DMS114 treated with DMSO at 0.1 percent for 48 hours (cell line): Measurements from ENCODE around the gene PLEKHM1.
"Not testable (repeated sequence)": the region's sequence is repeated elsewhere in the genome, so short reads cannot be mapped to it uniquely, and the experiment has no call there.

Experiments used
- DNase-seq: peaks from one replicate; lab custom pipeline; 2025; ENCODE audit not compliant: unreplicated experiment; lab: John Stamatoyannopoulos, UW

The PLEKHM1 gene

DNA sequence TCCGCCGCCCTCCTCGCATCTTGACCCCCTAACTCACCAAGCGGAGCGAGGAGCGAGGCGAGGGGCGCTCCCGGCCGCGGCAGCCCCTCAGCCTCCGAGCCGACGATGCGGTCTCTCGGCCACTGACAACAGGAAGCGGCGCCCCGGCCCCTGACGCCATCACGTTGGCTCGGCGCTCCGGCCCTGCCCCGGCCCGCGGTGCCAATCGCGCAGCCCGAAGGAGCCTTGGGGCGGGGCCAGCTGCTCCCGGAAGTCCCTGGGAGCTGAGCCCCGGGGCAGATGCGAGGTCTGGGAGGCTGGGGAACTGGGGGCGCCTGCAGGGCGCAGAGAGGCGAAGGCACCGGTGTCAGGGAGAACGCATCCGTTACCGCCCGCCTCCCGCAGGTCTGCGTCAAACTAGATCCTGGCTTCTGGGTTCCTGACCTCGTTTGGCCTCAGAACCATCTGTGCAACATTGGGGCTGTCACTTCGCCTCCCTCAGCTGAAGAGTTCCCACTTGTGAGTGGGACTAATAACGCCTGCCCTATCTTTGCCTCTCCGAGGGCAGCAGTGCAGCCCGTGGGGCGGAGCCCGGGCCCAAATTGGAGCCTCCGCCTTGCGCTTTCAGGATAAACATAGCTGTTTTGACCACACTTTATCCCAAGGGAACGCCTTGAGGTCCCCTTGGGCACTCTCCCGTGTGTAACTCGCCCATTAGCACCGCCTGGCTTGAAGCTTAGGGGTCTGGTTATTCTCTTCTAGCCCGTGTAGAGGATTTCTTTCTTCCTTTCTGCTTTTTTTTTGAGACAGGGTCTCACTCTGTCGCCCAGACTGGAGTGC, at the start of gene PLEKHM1:
Gene PLEKHM1, minus strand, starts transcription at position 107 of the 819 bp plus-strand sequence. CDS start 8,237 bp downstream, outside the sequence.
- DNase-seq = peak; percentile 16

DNA sequence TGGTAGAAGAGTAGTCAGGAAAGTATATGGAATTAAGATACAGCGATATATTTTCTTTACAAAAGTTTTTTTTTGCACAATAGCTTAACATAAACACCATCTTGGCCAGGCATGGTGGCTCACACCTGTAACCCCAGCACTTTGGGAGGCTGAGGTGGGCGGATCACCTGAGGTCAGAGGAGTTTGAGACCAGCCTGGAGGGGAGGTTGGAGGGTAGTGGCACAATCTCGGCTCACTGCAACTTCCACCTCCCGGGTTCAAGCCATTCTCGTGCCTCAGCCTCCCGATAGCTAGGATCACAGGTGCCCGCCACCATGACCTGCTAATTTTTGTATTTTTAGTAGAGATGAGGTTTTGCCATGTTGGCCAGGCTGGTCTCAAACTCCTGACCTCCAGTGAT, 47.6 kb upstream of the PLEKHM1 start:
- not testable (repeated sequence) for DNase-seq

DNA sequence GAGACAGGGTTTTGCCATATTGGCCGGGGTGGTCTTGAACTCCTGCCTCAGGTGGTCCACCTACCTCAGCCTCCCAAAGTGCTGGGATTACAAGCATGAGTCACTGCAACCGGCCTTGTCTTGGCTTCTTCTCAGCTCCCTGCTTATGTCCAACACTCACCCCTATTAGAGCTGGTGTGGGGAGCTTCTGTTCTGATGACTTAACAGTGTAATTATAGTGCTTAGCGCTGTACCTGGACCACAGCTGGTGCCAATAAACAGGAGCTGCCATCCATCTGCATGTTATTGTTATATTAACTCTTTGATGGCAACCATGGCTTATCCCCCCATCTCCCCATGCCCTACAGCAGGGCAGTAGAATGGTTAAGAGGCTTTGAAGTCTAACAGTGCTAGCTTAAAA, 15.6 kb upstream of the PLEKHM1 start:
- not testable (repeated sequence) for DNase-seq

DNA sequence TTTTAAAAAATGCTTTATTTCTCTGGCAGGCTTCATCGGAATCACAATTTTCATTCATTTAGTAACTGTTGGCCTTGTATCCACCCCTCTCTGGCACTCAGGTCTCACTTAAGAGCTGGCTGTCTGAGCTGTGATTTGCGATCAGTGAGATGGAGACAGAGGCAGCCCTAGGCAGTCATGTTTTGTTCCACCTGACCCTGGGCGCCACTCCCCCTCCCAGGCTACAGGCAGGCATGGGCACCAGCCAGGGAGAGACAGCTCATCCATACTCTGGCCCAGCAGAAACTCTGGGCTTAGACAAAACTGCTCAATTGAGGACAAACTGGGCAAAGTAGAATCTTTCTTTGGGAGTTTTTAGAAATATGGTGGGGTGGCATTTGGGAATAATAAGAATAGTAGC, 14.7 kb upstream of the PLEKHM1 start:
- DNase-seq = not testable (repeated sequence)

DNA sequence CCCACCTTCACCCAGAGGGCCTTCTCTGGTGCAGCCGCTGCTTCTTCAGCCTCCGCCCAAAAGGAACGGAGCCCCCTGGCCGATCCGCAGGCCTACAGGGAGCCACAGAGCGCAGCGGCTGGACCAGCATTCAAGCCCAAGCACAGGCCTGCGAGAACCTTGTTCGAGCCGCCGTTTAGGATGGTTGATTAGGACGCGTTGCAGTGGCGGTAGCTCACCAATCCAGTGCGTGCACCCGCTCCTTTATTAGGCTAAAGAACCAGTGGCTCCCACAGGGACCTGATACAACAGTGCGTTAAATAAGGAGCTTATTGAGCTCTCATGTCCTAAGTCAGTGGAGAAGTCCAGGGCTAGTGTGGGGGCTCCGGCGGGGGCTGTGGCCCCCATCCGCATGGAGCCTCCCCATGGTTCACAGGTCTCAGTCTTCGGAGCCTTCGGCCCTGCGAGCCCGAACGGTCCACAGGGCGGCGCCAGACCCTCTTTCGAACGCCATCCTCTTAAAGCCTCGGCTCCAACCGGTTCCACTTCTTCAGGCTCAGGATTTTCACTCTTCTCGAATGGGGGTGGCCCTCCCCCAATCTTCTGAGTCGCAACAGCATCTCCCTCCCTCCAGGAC, 10.7 kb upstream of the PLEKHM1 start:
- not testable (repeated sequence) for DNase-seq

DNA sequence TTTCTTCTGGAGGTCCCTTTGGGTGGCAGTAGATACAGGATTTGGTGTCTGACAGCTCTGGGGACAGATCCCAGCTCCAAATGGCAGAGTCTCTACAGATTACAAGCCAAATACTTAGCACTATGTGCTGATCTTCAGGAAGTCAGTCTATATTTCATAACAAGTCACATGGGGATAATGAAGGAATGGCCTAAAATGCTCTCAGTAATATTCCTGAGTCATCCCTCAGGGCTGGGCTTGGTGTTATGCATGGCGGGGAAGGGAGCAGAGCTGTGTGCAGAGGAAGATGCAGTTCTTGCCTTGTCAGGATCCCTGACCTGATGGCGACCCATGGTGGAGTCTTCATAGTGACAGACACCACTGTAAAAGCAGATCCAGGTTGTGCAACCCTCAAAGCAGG, 10.0 kb upstream of the PLEKHM1 start:
- not testable (repeated sequence) for DNase-seq

DNA sequence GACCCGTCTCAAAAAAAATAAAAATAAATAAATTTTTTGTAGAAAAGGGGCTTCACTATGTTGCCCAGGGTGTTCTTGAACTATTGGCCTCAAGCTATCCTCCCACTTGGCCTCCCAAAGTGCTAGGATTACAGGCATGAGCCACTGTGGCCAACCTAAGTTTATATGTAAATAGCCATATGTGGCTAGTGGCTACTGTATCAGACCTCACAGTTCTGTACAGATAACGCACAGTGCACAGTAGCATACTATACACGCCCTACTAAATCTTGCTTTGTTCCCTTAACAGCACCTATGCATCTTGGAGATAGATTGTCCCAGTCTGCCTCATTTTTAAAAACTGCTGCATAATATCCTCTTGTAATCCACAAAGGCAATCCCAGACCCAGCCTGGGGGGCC, 8.7 kb upstream of the PLEKHM1 start:
- not testable (repeated sequence) for DNase-seq

DNA sequence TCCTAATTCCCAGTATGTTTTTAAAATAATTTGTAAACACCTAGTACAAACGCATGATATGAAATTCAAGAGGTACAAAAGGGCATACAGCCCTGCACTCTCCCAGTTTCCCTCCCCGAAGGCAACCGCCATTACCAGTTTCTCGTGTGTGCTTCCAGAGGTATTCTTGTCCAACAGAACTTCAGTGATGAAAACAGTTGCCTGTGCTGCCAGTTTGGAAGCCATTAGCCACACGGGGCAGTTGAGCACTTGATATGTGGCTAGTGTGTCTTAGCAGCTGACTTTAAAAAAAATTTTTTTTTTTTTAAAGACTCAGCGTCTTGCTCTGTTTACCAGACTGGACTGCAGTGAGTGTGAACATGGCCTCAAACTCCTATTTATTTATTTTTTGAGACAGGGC, 7.9 kb upstream of the PLEKHM1 start:
- DNase-seq = not testable (repeated sequence)

DNA sequence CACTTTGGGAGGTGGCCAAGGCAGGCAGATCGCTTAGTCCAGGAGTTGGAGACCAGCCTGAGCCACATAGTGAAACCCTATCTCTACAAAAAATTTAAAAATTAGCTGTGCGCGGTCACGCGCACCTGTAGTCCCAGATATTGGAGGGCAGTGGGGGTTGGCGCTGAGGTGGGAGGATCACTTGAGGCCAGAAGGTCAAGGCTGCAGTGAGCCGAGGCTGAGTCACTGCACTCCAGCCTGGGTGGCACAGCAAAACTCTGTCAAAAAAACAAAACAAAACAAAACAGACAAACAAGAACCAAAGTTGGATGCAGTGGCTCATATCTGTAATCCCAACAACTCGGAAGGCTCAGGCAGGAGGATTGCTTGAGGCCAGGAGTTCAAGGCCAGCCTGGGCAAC, 6.9 kb upstream of the PLEKHM1 start:
- DNase-seq = not testable (repeated sequence)

DNA sequence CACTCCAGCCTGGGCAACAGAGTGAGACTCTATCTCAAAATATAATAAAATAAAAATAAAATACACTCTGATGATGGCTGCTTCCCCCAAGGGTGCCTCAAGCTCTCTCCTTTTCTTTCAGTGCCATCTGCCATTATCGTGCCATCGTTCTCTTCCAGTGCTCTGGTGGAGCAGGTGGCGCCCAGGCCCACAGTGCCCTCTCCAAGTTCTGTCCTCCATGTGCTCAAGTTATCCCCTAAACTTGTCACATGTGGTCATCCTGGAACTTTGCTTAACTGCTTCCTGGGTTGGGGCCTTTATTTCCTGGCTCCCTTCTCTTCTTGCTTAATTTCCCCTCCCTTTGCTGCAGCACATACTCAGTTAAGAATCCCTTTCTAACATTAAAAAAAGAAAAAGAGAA, 6.0 kb upstream of the PLEKHM1 start:
- DNase-seq = not testable (repeated sequence)

DNA sequence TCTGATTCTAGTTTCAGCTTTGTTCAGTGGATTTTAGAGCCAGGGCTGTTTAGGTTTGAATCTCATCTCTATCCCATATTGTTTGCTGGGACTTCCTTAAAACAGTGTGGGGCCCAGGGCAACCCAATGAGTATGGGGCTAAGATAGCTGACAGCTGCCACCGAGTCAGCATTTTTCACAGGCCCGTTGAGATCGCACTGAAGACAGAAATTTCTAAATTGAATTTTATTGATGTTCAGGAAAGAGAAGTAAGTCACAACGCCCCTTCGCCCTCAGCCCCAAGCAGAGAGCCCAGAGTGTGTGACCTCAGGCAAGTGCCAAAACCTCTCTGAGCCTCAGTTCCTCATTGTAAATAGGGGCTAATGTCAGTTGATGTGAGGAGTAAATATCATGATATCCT, 4.0 kb upstream of the PLEKHM1 start:
- not testable (repeated sequence) for DNase-seq

DNA sequence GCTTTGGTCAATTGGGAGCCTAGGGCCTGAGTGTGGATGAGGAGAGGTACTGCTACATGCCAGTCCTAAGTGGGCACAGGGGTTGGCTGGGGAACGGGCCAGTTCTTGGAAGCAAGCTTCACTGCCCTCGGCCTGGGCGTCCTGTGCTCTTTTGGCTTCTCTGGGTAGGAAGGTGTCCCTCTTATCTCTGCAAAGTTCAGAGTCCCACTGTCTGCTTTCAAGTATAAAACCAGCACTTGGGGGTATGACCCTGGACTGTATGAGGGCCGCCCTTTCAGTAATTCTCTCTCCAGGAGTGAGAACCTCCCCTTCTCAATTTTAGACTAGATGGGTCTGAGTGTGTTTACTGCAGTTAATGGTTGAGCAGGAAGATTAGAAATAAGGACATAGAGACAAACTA, 1.6 kb upstream of the PLEKHM1 start:
- DNase-seq = not testable (repeated sequence)

DNA sequence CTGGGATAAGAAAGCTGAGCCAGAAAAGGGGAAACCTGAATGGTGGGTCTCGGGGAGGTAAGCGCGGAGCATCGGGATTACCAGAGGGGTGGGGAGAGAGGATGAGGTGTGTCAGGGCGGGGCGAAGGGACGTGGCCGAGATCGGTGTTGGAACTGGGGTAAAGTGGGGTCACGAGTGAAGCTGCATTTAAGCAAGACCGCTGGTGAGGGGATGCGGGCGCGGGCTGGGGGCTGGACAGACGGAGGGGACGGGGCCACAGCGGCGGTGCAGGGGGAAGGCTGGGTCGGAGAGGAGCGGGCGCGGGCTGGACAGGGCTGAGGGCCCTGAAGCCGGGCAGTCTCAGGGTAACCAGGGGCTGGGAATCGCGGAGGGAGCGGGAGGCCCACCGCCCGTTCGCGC, 323 bp downstream of the PLEKHM1 start:
- DNase-seq = not testable (repeated sequence)

DNA sequence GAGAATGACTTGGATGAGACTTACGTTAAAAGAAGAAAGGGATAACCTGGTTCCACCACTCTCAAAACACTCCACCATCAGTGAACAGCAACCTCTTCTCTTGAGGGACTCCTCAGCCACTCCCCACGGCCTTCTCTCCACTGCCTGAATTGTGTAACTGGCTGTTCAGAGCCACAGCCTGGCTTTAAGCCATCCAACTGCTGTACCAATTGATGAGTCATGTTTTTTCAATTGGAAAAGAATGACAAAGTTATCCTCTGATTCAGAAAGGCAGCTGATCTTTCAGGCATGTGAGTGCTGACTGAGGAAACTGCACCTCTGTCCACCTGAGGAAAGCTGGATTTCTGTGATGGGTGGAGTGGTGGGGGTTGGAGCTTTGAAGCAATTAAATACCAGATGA, 2.8 kb downstream of the PLEKHM1 start:
- DNase-seq = not testable (repeated sequence)

DNA sequence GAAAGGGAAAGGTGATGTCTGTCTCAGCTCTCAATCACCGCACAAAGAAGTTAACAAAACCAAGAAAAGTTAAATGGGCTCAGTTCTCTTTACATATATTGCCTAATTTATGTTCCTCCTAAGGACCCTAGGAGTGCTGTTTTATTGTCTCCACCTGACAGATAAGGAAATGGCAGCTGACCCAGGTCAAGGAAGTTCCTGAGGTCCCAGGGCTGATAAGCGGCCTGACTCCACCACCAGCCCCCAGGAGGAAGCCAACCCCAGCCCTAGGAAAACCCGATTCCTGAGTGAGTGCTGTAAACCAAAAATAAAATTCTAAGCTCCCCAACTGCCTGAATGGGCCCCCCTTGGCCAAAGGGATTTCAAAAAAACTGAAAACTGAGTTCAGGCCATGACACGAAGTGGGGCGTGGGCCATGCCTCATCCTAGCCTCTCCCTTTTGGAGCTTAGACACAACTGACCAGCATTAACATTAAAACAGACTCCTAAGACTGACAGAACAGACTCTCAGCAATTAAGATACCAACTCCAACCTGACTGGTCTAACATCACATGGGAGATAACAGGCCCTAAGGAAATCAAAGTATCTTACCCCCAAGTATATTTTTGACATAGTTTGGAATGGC, 6.8 kb downstream of the PLEKHM1 start:
- not testable (repeated sequence) for DNase-seq

DNA sequence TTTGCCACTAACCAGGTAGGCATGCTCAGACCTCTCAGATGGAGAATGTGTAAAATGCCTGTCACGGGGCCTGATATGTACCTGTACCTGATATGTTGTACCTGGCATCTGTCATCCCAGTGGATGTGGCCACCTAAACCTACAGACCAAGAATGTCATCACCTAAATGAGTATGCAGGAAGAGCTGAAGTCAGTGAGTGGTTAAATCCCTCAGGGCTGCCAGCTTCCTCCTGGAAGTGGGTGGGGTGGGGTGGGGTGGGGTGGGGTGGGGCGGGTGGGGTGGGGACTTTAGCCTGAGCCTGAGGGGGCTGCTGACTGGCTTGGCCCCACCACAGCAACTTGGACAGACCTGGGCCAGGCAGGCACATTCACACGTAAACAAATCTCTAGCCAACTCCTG, 7.3 kb downstream of the PLEKHM1 start:
- not testable (repeated sequence) for DNase-seq

DNA sequence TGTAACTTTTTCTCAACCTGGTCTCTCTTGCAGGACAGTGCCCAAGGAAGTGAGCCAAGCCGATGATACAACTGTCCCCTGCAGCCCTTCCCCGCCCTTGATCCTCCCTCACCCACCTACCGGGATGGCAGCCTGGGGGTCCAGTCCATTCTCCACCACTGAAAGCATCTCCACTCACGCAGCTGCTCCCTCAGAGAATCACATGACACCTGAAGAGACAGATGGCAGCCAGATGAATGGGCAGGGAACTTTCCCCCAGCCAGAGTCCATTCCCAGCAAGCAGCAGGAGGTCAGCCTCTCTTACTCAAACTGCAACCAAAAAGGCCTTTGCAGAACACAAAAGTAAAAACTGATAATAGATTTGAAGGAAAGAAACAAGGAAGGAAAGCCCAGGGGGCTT, 8.2 kb downstream of the PLEKHM1 start:
- DNase-seq = not testable (repeated sequence)

DNA sequence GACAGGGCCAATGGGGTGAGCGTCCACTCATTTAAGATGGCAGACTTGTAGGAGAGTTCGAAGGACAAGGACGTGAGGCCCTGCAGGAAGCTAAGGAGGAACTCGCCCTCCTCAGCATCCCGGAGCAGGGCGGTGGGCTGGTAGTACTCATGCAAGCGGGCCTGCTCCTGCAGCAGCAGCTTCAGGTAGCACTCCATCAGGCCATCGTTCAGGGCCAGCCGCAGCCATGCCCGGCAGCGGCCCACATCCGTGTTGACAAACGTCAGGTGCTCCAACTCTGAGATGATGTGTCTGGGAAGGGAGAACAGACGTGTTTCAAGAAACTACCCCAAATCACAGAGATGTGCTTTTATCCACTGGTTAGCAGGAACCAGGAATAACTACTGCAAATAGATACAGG, 15.1 kb downstream of the PLEKHM1 start:
- DNase-seq = not testable (repeated sequence)

DNA sequence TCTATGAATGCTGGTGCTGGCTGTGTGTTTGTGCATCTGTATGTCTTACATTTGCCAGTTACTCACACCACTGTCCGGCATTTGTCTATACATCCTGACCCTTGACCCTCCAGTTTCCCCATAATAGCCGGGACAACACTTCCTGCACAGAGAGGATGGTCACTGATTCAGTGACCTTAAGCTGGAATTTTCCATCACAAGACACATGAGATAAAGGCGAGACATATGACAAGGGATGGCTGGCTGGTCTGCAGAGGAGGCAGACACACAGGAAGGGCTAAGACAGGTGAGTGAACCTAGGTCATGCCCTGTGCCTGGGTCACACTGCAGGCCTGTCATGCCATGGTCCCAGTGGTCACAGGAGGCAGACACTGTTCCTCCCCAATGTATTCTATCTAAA, 18.3 kb downstream of the PLEKHM1 start:
- not testable (repeated sequence) for DNase-seq

DNA sequence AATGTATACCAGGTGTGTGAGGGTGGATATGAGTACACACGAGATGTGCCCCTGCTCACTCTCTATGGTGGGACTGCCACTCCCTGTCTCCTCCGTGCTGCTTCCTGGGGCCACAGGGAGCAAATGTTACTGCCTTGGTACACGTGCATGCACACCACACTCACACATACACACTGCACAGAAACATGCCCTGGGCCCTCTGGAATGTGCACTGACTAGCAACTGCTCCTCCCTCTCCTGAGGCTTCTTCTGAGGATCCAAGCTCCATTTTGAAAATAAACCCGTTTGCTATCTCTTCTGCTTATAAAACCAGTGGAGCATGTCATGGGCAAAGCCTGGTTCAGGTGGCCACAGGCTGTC, 21.3 kb downstream of the PLEKHM1 start:
- not testable (repeated sequence) for DNase-seq

DNA sequence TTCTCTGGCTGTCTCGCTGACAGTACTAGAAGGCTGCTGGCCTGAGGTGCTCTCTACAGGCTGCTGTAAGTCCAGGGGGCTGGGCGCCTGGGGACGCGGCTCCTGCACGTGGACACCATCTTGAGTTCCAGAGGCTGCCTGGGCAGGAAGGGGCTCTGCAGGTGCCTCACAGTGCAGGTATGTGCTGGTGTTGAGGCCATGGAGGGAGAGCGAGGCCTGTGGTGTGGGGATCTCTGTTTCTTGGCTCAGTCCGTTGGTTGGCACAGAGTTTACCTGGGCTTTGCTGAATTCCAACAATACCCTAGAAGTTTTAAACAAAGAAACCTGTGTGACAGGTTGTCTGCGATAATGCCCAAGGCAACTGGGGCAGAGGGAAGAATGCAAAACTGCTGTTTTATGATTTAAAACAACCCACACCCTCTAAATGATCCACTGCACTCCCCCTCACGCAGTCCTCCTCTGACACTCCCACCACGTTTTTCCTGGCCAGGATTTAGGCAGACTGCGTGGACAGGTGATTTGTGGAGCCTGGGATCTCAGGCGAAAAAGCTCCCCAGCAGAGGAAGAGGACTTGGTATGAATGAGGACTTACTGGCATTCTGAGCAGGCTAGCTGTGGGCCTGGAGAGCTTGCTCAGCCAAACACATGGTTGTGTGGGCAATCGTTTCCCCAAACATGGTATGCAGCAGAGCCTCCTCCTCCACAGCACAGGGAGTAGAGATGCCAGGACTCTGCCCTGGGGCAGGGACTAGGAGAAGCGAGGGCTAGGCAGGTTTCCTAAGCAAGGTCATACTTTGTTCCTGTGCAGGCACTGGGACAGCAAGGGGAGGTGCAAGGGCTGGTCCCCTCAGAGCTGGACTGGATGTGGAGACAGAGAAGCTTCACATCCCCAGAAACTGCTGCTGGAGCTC, 22.0 kb downstream of the PLEKHM1 start:
- DNase-seq = not testable (repeated sequence)
